Endodermal cell (in vitro differentiated cells): ENCODE measurements around the gene OBSL1. TPM values are rescaled to one million over a fixed set of nuclear protein-coding genes. Genes with fewer than 3 reads are reported as not detected.

Experiments
- DNase-seq: peaks from one replicate; pipeline ENCODE4 v3.0.0-alpha.2; 2017
- H3K27ac ChIP-seq: 2 replicates; pipeline ENCODE4 v1.5.1; 2013; ENCODE audit warnings: mild to moderate bottlenecking, low read depth, low read length, moderate library complexity
- H3K27me3 ChIP-seq: 2 replicates; pipeline ENCODE4 v1.6.1; 2013; ENCODE audit warnings: mild to moderate bottlenecking, low read length, moderate library complexity; ENCODE audit not compliant: insufficient read depth, control insufficient read depth, poor library complexity, severe bottlenecking
- H3K36me3 ChIP-seq: 2 replicates; pipeline ENCODE4 v1.7.0; 2013; ENCODE audit warnings: mild to moderate bottlenecking, low read length, moderate library complexity; ENCODE audit not compliant: control insufficient read depth, insufficient read depth
- H3K4me1 ChIP-seq: one replicate; pipeline ENCODE4 v1.7.0; 2013; ENCODE audit warnings: low read length; ENCODE audit not compliant: control insufficient read depth, insufficient read depth
- H3K4me3 ChIP-seq: 2 replicates; pipeline ENCODE4 v1.5.1; 2013; ENCODE audit warnings: mild to moderate bottlenecking, low read length, moderate library complexity
- H3K9ac ChIP-seq: 2 replicates; pipeline ENCODE4 v1.6.1; 2013; ENCODE audit warnings: mild to moderate bottlenecking, low read length, moderate library complexity; ENCODE audit not compliant: poor library complexity, severe bottlenecking; ENCODE audit errors: extremely low read depth
- H3K9me3 ChIP-seq: 2 replicates; pipeline ENCODE4 v1.6.1; 2013; ENCODE audit warnings: mild to moderate bottlenecking, low read length, moderate library complexity; ENCODE audit not compliant: control insufficient read depth
- H3K27ac Mint-ChIP-seq: 2 replicates; pipeline ENCODE4 v1.8.0; 2020; ENCODE audit warnings: mixed read lengths
- H3K27me3 Mint-ChIP-seq: 2 replicates; pipeline ENCODE4 v1.8.0; 2021; ENCODE audit warnings: mild to moderate bottlenecking, mixed read lengths; ENCODE audit not compliant: insufficient read depth
- H3K36me3 Mint-ChIP-seq: 2 replicates; pipeline ENCODE4 v1.8.0; 2020; ENCODE audit warnings: low read depth, mixed read lengths
- H3K4me1 Mint-ChIP-seq: 2 replicates; pipeline ENCODE4 v1.8.0; 2020; ENCODE audit warnings: mixed read lengths
- H3K4me3 Mint-ChIP-seq: 2 replicates; pipeline ENCODE4 v1.8.0; 2020; ENCODE audit warnings: mild to moderate bottlenecking, moderate library complexity, mixed read lengths
- H3K9me3 Mint-ChIP-seq: 2 replicates; pipeline ENCODE4 v1.8.0; 2020; ENCODE audit warnings: mild to moderate bottlenecking, mixed read lengths
- WGBS, 2 experiments: methylation state at CpG; one replicate each; pipeline versions ENCODE4 v1.1.5 to v1.1.7; 2013; ENCODE audit warnings: missing lambda C conversion rate in 2 of 2, mixed read lengths in 1 of 2; ENCODE audit not compliant: insufficient coverage in 1 of 2, insufficient read length in 1 of 2; 5-methylcytosine and 5-hydroxymethylcytosine counted together
- total RNA-seq, 2 donors: library from RNA; stranded (reverse); fragmentation: NEBNext Ultra II Directional in 1 of 2; extraction: Animal tissue kit (Norgen Biotek cat#: 25700) in 1 of 2; gene quantifications; 2 replicates in 1 of 2; 3 replicates in 1 of 2; pipeline ENCODE4 v1.2.1, GENCODE V29; 2021
- TF ChIP-seq, protein P1 (sequence below): fragments of 200-600 bp; sonication (generic); conservative IDR thresholded peaks from 2 replicates; pipeline ENCODE4 v1.5.0; 2021; ENCODE audit warnings: antibody characterized with exemption, mild to moderate bottlenecking

Gene OBSL1
- total RNA-seq, 2 donors from 2014 or later = 156 to 162 TPM

GRCh38 chr2:219549619-219550018 lies 21.7 kb downstream of the OBSL1 start:
- TF ChIP-seq, protein P1, sequence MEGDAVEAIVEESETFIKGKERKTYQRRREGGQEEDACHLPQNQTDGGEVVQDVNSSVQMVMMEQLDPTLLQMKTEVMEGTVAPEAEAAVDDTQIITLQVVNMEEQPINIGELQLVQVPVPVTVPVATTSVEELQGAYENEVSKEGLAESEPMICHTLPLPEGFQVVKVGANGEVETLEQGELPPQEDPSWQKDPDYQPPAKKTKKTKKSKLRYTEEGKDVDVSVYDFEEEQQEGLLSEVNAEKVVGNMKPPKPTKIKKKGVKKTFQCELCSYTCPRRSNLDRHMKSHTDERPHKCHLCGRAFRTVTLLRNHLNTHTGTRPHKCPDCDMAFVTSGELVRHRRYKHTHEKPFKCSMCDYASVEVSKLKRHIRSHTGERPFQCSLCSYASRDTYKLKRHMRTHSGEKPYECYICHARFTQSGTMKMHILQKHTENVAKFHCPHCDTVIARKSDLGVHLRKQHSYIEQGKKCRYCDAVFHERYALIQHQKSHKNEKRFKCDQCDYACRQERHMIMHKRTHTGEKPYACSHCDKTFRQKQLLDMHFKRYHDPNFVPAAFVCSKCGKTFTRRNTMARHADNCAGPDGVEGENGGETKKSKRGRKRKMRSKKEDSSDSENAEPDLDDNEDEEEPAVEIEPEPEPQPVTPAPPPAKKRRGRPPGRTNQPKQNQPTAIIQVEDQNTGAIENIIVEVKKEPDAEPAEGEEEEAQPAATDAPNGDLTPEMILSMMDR = no peak
- H3K9ac ChIP-seq = no peak overlapping the region
- H3K27me3 Mint-ChIP-seq = peaks cover 72% of the 10 kb centered on the region
- 88 to 100% methylated on average over 6 to 9 of the region's 9 CpGs for WGBS, 2 experiments
- peaks cover 3% of the 10 kb centered on the region for H3K36me3 Mint-ChIP-seq
- H3K9me3 ChIP-seq = no peaks in the 10 kb centered on the region
- no peak overlapping the region for H3K4me3 Mint-ChIP-seq
- H3K36me3 ChIP-seq = no peaks in the 10 kb centered on the region
- peaks cover 34% of the 10 kb centered on the region for H3K27me3 ChIP-seq
- no peak for DNase-seq
- no peaks in the 10 kb centered on the region for H3K9me3 Mint-ChIP-seq
- H3K4me1 ChIP-seq = peaks cover 4% of the 10 kb centered on the region
- no peak overlapping the region for H3K27ac Mint-ChIP-seq
- no peak overlapping the region for H3K27ac ChIP-seq
- no peak overlapping the region for H3K4me3 ChIP-seq
- H3K4me1 Mint-ChIP-seq = no peaks in the 10 kb centered on the region

DNA sequence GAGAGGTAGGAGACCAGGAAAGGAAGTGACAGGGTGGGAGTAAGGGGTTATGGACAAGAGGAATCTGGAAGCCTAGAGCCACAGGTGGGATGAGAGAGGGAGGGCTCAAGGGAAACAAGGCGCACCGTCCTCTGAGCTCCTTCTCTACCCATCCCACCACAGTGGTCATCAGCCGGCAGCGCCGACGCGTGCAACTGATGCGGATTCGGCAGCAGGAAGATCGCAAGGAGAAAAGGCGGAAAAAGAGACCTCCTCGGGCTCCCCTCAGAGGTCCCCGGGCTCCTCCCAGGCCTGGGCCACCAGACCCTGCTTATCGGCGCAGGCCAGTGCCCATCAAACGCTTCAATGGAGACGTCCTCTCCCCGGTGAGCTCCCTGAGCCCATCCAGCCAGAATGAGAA lies 22.3 kb downstream of the OBSL1 start:
- Mint-ChIP-seq H3K4me3 (no peak overlapping the region), H3K27ac (no peak overlapping the region), H3K4me1 (peaks cover 5% of the 10 kb centered on the region), H3K36me3 (peaks cover 3% of the 10 kb centered on the region), H3K27me3 (peaks cover 72% of the 10 kb centered on the region), H3K9me3 (no peaks in the 10 kb centered on the region)
- WGBS, 2 experiments = 94 to 96% methylated on average over 18 of the region's 18 CpGs
- no peak overlapping the region for H3K9ac ChIP-seq
- H3K27me3 ChIP-seq = peaks cover 39% of the 10 kb centered on the region
- H3K4me1 ChIP-seq = peaks cover 7% of the 10 kb centered on the region
- no peak overlapping the region for H3K4me3 ChIP-seq
- H3K36me3 ChIP-seq = no peaks in the 10 kb centered on the region
- H3K27ac ChIP-seq = no peak overlapping the region
- TF ChIP-seq, protein P1 = no peak
- no peaks in the 10 kb centered on the region for H3K9me3 ChIP-seq
- no peak for DNase-seq

DNA sequence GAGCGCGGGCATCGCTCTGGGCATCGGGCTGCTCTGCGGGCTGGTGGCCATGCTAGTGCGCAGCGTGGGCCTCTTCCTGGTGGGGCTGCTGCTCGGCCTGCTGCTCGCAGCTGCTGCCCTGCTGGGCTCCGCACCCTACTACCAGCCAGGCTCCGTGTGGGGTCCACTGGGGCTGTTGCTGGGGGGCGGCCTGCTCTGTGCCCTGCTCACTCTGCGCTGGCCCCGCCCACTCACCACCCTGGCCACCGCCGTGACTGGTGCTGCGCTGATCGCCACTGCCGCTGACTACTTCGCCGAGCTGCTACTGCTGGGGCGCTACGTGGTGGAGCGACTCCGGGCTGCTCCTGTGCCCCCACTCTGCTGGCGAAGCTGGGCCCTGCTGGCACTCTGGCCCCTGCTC lies 23.7 kb downstream of the OBSL1 start:
- no peak for DNase-seq
- H3K4me3 Mint-ChIP-seq = no peak overlapping the region
- H3K9ac ChIP-seq = no peak overlapping the region
- peaks cover 7% of the 10 kb centered on the region for H3K4me1 Mint-ChIP-seq
- peaks cover 62% of the 10 kb centered on the region for H3K27me3 Mint-ChIP-seq
- no peaks in the 10 kb centered on the region for H3K9me3 ChIP-seq
- H3K27ac ChIP-seq = no peak overlapping the region
- no peak overlapping the region for H3K4me3 ChIP-seq
- peaks cover 3% of the 10 kb centered on the region for H3K4me1 ChIP-seq
- no peaks in the 10 kb centered on the region for H3K36me3 ChIP-seq
- H3K9me3 Mint-ChIP-seq = no peaks in the 10 kb centered on the region
- peaks cover 27% of the 10 kb centered on the region for H3K27me3 ChIP-seq
- H3K36me3 Mint-ChIP-seq = peaks cover 3% of the 10 kb centered on the region
- no peak overlapping the region for H3K27ac Mint-ChIP-seq
- TF ChIP-seq, protein P1 = no peak
- WGBS, 2 experiments = 94% methylated on average over 13 to 26 of the region's 26 CpGs
